DOHH2 (cell line): ENCODE measurements around the gene FYB1.

Experiments
- H3F3A ChIP-seq: fragments of 200-600 bp; sonication (generic), shearing (Covaris generic); 2 replicates; pipeline ENCODE4 v1.6.0; 2016; ENCODE audit warnings: antibody characterized with exemption, mild to moderate bottlenecking; ENCODE audit not compliant: control insufficient read depth, insufficient read depth
- H3K27ac ChIP-seq: fragments of 200-600 bp; sonication (generic); 2 replicates; pipeline ENCODE4 v1.5.1; 2014; ENCODE audit warnings: low read depth, mild to moderate bottlenecking, low read length, moderate library complexity
- H3K27me3 ChIP-seq: fragments of 200-600 bp; sonication (generic); 2 replicates; pipeline ENCODE4 v1.6.1; 2014; ENCODE audit warnings: mild to moderate bottlenecking, low read length, mixed read lengths; ENCODE audit not compliant: control insufficient read depth
- H3K36me3 ChIP-seq: fragments of 200-600 bp; sonication (generic); 2 replicates; pipeline ENCODE4 v1.6.1; 2014; ENCODE audit warnings: mild to moderate bottlenecking, low read length, moderate library complexity, mixed read lengths; ENCODE audit not compliant: control insufficient read depth
- H3K4me1 ChIP-seq: fragments of 200-600 bp; sonication (generic); 2 replicates; pipeline ENCODE4 v1.6.1; 2014; ENCODE audit warnings: mild to moderate bottlenecking, low read length, mixed read lengths; ENCODE audit not compliant: control insufficient read depth
- H3K4me2 ChIP-seq: fragments of 200-600 bp; sonication (generic); 2 replicates; pipeline ENCODE4 v1.6.0; 2014; ENCODE audit warnings: mild to moderate bottlenecking, low read length, moderate library complexity
- H3K4me3 ChIP-seq: fragments of 200-600 bp; sonication (generic); 2 replicates; pipeline ENCODE4 v1.5.1; 2014; ENCODE audit warnings: mild to moderate bottlenecking, low read length, mixed read lengths
- H3K79me2 ChIP-seq: fragments of 200-600 bp; sonication (generic); 2 replicates; pipeline ENCODE4 v1.6.1; 2014; ENCODE audit warnings: mild to moderate bottlenecking, low read length, mixed read lengths; ENCODE audit not compliant: control insufficient read depth
- H3K9me2 ChIP-seq: fragments of 200-600 bp; sonication (generic); replicated peaks from 2 replicates; pipeline ENCODE4 v1.6.1; 2014; ENCODE audit warnings: mild to moderate bottlenecking, low read length, mixed read lengths; ENCODE audit not compliant: control insufficient read depth
- H3K9me3 ChIP-seq: fragments of 200-600 bp; sonication (generic); 2 replicates; pipeline ENCODE4 v1.6.1; 2014; ENCODE audit warnings: antibody characterized with exemption, low read length, mixed read lengths; ENCODE audit not compliant: control insufficient read depth, insufficient read depth
- H4K20me1 ChIP-seq: fragments of 200-600 bp; sonication (generic); 2 replicates; pipeline ENCODE4 v1.6.0; 2014; ENCODE audit warnings: low read depth, mild to moderate bottlenecking, antibody characterized with exemption, low read length, moderate library complexity; ENCODE audit not compliant: control insufficient read depth, insufficient read depth
- EZH2phosphoT487 ChIP-seq: fragments of 200-600 bp; sonication (generic); IDR thresholded peaks from 2 replicates; pipeline ENCODE4 v1.6.1; 2017; ENCODE audit warnings: borderline replicate concordance, mild to moderate bottlenecking, antibody characterized with exemption, low read length, moderate library complexity, mixed read lengths
- TF ChIP-seq, protein P1 (sequence below): fragments of 200-600 bp; sonication (generic); IDR thresholded peaks from one replicate; pipeline ENCODE4 v1.5.1; 2014; ENCODE audit warnings: antibody characterized with exemption, mild to moderate bottlenecking, low read depth, low read length; ENCODE audit not compliant: poor library complexity, severe bottlenecking

FYB1 gene

GRCh38 chr5:39063037-39063436, 156.3 kb downstream of the FYB1 start:
- no peaks in the 10 kb centered on the region for H3F3A ChIP-seq
- no peak overlapping the region for H3K4me2 ChIP-seq
- no peak overlapping the region for H3K27ac ChIP-seq
- H3K9me2 ChIP-seq = no peaks in the 10 kb centered on the region
- peaks cover 9% of the 10 kb centered on the region for H3K9me3 ChIP-seq
- peaks cover 4% of the 10 kb centered on the region; the same call in 1 of the 2 replicates for H3K4me1 ChIP-seq
- no peaks in the 10 kb centered on the region for H3K27me3 ChIP-seq
- TF ChIP-seq, protein P1, sequence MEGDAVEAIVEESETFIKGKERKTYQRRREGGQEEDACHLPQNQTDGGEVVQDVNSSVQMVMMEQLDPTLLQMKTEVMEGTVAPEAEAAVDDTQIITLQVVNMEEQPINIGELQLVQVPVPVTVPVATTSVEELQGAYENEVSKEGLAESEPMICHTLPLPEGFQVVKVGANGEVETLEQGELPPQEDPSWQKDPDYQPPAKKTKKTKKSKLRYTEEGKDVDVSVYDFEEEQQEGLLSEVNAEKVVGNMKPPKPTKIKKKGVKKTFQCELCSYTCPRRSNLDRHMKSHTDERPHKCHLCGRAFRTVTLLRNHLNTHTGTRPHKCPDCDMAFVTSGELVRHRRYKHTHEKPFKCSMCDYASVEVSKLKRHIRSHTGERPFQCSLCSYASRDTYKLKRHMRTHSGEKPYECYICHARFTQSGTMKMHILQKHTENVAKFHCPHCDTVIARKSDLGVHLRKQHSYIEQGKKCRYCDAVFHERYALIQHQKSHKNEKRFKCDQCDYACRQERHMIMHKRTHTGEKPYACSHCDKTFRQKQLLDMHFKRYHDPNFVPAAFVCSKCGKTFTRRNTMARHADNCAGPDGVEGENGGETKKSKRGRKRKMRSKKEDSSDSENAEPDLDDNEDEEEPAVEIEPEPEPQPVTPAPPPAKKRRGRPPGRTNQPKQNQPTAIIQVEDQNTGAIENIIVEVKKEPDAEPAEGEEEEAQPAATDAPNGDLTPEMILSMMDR = no peak
- TF ChIP-seq EZH2phosphoT487 = no peak
- H3K4me3 ChIP-seq = no peak overlapping the region
- peaks cover 41% of the 10 kb centered on the region for H3K36me3 ChIP-seq
- peaks cover 97% of the 10 kb centered on the region for H3K79me2 ChIP-seq
- no peaks in the 10 kb centered on the region for H4K20me1 ChIP-seq

- peaks cover 36% of the 10 kb centered on the region for H3K36me3 ChIP-seq
- peaks cover 4% of the 10 kb centered on the region; the same call in 1 of the 2 replicates for H3K4me1 ChIP-seq
- H3K27me3 ChIP-seq = no peaks in the 10 kb centered on the region
- H3K79me2 ChIP-seq = peaks cover 94% of the 10 kb centered on the region
- TF ChIP-seq, protein P1 = no peak
- TF ChIP-seq EZH2phosphoT487 = no peak
- H4K20me1 ChIP-seq = no peaks in the 10 kb centered on the region
- no peak overlapping the region for H3K27ac ChIP-seq
- H3K9me2 ChIP-seq = no peaks in the 10 kb centered on the region
- no peak overlapping the region for H3K4me2 ChIP-seq
- H3K9me3 ChIP-seq = peaks cover 9% of the 10 kb centered on the region
- H3F3A ChIP-seq = no peaks in the 10 kb centered on the region
- H3K4me3 ChIP-seq = no peak overlapping the region
Observed at GRCh38 chr5:39062530-39062929, 156.8 kb downstream of the FYB1 start.

DNA sequence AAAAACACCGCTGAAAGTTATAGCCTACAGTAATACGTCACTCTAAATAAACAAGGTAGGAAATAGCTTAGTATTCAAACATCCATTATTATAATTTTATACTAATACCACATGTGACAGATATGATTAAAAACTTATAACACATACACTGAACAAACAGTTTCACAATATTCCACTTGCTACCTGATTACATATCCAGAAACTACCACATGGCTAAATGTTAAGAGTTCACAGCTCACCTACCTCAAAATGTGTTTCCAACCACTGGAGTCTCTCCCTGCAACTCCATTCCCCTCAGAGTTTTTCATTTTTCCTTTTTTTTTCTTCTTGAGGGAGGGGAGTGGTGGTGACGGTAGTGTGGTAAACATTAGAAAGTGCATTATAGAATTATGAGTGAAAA, 157.3 kb downstream of the FYB1 start:
- Histone ChIP-seq H3K27ac (no peak overlapping the region), H3K27me3 (no peaks in the 10 kb centered on the region), H3K4me2 (no peak overlapping the region), H3F3A (no peaks in the 10 kb centered on the region), H3K4me1 (peaks cover 4% of the 10 kb centered on the region; the same call in 1 of the 2 replicates), H3K9me3 (peaks cover 9% of the 10 kb centered on the region), H4K20me1 (no peaks in the 10 kb centered on the region), H3K79me2 (peaks cover 94% of the 10 kb centered on the region), H3K36me3 (peaks cover 32% of the 10 kb centered on the region), H3K4me3 (no peak overlapping the region), H3K9me2 (no peaks in the 10 kb centered on the region)
- TF ChIP-seq, protein P1 = no peak
- TF ChIP-seq EZH2phosphoT487 = no peak
